Astrocyte (in vitro differentiated cells and primary cell): ENCODE measurements around the gene SLC4A3. TPM values are rescaled to one million over a fixed set of nuclear protein-coding genes. Genes with fewer than 3 reads are reported as not detected.

Experiments
- DNase-seq: peaks from one replicate; pipeline ENCODE4 v3.0.0-alpha.2; 2010; ENCODE audit warnings: low read depth
- FAIRE-seq: peaks from 2 replicates; lab custom pipeline; 2011; peaks lifted over from hg19 to GRCh38; lab: Jason Lieb, UNC
- H2AFZ ChIP-seq: 2 replicates; pipeline ENCODE4 v1.6.0; 2012; ENCODE audit warnings: low read depth, low read length, inconsistent platforms
- H3K27ac ChIP-seq: 2 replicates; pipeline ENCODE4 v1.5.1; 2011; ENCODE audit warnings: low read depth, low read length, inconsistent platforms
- H3K27me3 ChIP-seq: 2 replicates; pipeline ENCODE4 v1.6.0; 2011; ENCODE audit warnings: low read length, inconsistent platforms; ENCODE audit not compliant: insufficient read depth
- H3K36me3 ChIP-seq: 2 replicates; pipeline ENCODE4 v1.5.1; 2011; ENCODE audit warnings: low read length, inconsistent platforms; ENCODE audit not compliant: insufficient read depth
- H3K4me1 ChIP-seq: 2 replicates; pipeline ENCODE4 v1.5.1; 2011; ENCODE audit warnings: low read length, inconsistent platforms; ENCODE audit not compliant: insufficient read depth
- H3K4me2 ChIP-seq: 2 replicates; pipeline ENCODE4 v1.6.0; 2012; ENCODE audit warnings: low read length, inconsistent platforms
- H3K4me3 ChIP-seq: 2 replicates; pipeline ENCODE4 v1.5.1; 2011; ENCODE audit warnings: low read depth, mild to moderate bottlenecking, low read length, inconsistent platforms; ENCODE audit not compliant: insufficient read depth
- H3K79me2 ChIP-seq: 2 replicates; pipeline ENCODE4 v1.6.0; 2012; ENCODE audit warnings: mild to moderate bottlenecking, low read length, inconsistent platforms; ENCODE audit not compliant: insufficient read depth
- H3K9ac ChIP-seq: 2 replicates; pipeline ENCODE4 v1.6.0; 2012; ENCODE audit warnings: mild to moderate bottlenecking, low read length, inconsistent platforms
- H3K9me3 ChIP-seq: 2 replicates; pipeline ENCODE4 v1.5.1; 2012; ENCODE audit warnings: low read depth, mild to moderate bottlenecking, low read length, inconsistent platforms; ENCODE audit not compliant: insufficient read depth
- H4K20me1 ChIP-seq: 2 replicates; pipeline ENCODE4 v1.6.0; 2012; ENCODE audit warnings: low read length, inconsistent platforms; ENCODE audit not compliant: insufficient read depth
- H3K27ac Mint-ChIP-seq: one replicate; pipeline ENCODE4 v1.8.0; 2021; ENCODE audit warnings: mild to moderate bottlenecking, mixed read lengths; ENCODE audit not compliant: unreplicated experiment
- H3K27me3 Mint-ChIP-seq: one replicate; pipeline ENCODE4 v1.8.0; 2021; ENCODE audit warnings: low read depth, mixed read lengths; ENCODE audit not compliant: unreplicated experiment
- H3K36me3 Mint-ChIP-seq: one replicate; pipeline ENCODE4 v1.8.0; 2021; ENCODE audit warnings: low read depth, mixed read lengths; ENCODE audit not compliant: unreplicated experiment
- H3K4me1 Mint-ChIP-seq: one replicate; pipeline ENCODE4 v1.8.0; 2021; ENCODE audit warnings: low read depth, mixed read lengths; ENCODE audit not compliant: unreplicated experiment
- H3K4me3 Mint-ChIP-seq: one replicate; pipeline ENCODE4 v1.8.0; 2021; ENCODE audit warnings: mild to moderate bottlenecking, moderate library complexity, mixed read lengths; ENCODE audit not compliant: unreplicated experiment
- H3K9me3 Mint-ChIP-seq: one replicate; pipeline ENCODE4 v1.8.0; 2021; ENCODE audit warnings: mild to moderate bottlenecking, mixed read lengths; ENCODE audit not compliant: unreplicated experiment
- CTCF ChIP-seq: IDR thresholded peaks from 2 replicates; pipeline ENCODE4 v1.5.1; 2011; ENCODE audit warnings: low read depth, mild to moderate bottlenecking, inconsistent platforms, low read length, moderate library complexity; ENCODE audit not compliant: insufficient read depth
- EZH2 ChIP-seq: IDR thresholded peaks from 2 replicates; pipeline ENCODE4 v1.6.1; 2012; ENCODE audit warnings: mild to moderate bottlenecking, low read length, inconsistent platforms; ENCODE audit not compliant: insufficient read depth
- total RNA-seq: library from RNA; stranded (reverse); gene quantifications from 2 replicates; pipeline ENCODE4 v1.2.1, GENCODE V29; 2021

Gene SLC4A3
- total RNA-seq, 1 donor from 2014 or later, result 11.2 TPM

- H3K9me3 ChIP-seq, result no peaks in the 10 kb centered on the region
- Mint-ChIP-seq H3K4me1 (peaks cover 33% of the 10 kb centered on the region), H3K36me3 (no peaks in the 10 kb centered on the region), H3K4me3 (no peak overlapping the region), H3K27me3 (peaks cover 7% of the 10 kb centered on the region), H3K9me3 (peaks cover 3% of the 10 kb centered on the region), H3K27ac (peak overlapping the region; percentile 88)
- FAIRE-seq (no peak), DNase-seq (peak; percentile 87)
- no peaks in the 10 kb centered on the region for H4K20me1 ChIP-seq
- no peak overlapping the region for H2AFZ ChIP-seq
- no peak overlapping the region for H3K4me3 ChIP-seq
- peak overlapping the region; percentile 75 for H3K4me2 ChIP-seq
- peak overlapping the region; percentile 57 for H3K9ac ChIP-seq
- TF ChIP-seq CTCF (no peak), EZH2 (no peak)
- no peaks in the 10 kb centered on the region for H3K79me2 ChIP-seq
- H3K27me3 ChIP-seq, result no peaks in the 10 kb centered on the region
- H3K27ac ChIP-seq, result peak overlapping the region; percentile 73
- H3K36me3 ChIP-seq, result no peaks in the 10 kb centered on the region
- H3K4me1 ChIP-seq, result peaks cover 34% of the 10 kb centered on the region
Measured at GRCh38 chr2:219661955-219662395, 34.5 kb downstream of the SLC4A3 start.

- H3K9ac ChIP-seq, result peak overlapping the region; percentile 42
- Mint-ChIP-seq H3K27me3 (peaks cover 7% of the 10 kb centered on the region), H3K4me1 (peaks cover 33% of the 10 kb centered on the region), H3K27ac (peak overlapping the region; percentile 88), H3K9me3 (peaks cover 3% of the 10 kb centered on the region), H3K4me3 (peak overlapping the region; percentile 13), H3K36me3 (no peaks in the 10 kb centered on the region)
- no peaks in the 10 kb centered on the region for H3K36me3 ChIP-seq
- H3K4me2 ChIP-seq, result peak overlapping the region; percentile 75
- no peaks in the 10 kb centered on the region for H3K27me3 ChIP-seq
- TF ChIP-seq CTCF, result no peak
- no peak for TF ChIP-seq EZH2
- DNase-seq (peak; percentile 30), FAIRE-seq (no peak)
- H3K4me3 ChIP-seq, result peak overlapping the region; percentile 19
- H3K27ac ChIP-seq, result peak overlapping the region; percentile 73
- H3K4me1 ChIP-seq, result peaks cover 34% of the 10 kb centered on the region
- H3K79me2 ChIP-seq, result no peaks in the 10 kb centered on the region
- H3K9me3 ChIP-seq, result no peaks in the 10 kb centered on the region
- H4K20me1 ChIP-seq, result no peaks in the 10 kb centered on the region
- no peak overlapping the region for H2AFZ ChIP-seq
Measured at GRCh38 chr2:219662566-219662965, 35.1 kb downstream of the SLC4A3 start.

GRCh38 chr2:219663116-219663762 is 35.8 kb downstream of the SLC4A3 start:
- Mint-ChIP-seq H3K4me3 (no peak overlapping the region), H3K27ac (peak overlapping the region; percentile 88), H3K27me3 (peaks cover 7% of the 10 kb centered on the region), H3K4me1 (peaks cover 31% of the 10 kb centered on the region), H3K36me3 (no peaks in the 10 kb centered on the region), H3K9me3 (peaks cover 3% of the 10 kb centered on the region)
- H3K36me3 ChIP-seq, result no peaks in the 10 kb centered on the region
- FAIRE-seq, result no peak
- no peak for DNase-seq
- no peak overlapping the region for H3K4me3 ChIP-seq
- no peaks in the 10 kb centered on the region for H3K9me3 ChIP-seq
- H3K79me2 ChIP-seq, result no peaks in the 10 kb centered on the region
- no peak overlapping the region for H3K4me2 ChIP-seq
- H3K27ac ChIP-seq, result no peak overlapping the region
- no peak for TF ChIP-seq CTCF
- no peak for TF ChIP-seq EZH2
- no peaks in the 10 kb centered on the region for H3K27me3 ChIP-seq
- H3K4me1 ChIP-seq, result peaks cover 29% of the 10 kb centered on the region
- H4K20me1 ChIP-seq, result no peaks in the 10 kb centered on the region
- no peak overlapping the region for H2AFZ ChIP-seq
- no peak overlapping the region for H3K9ac ChIP-seq
